Measurements from ENCODE around the gene TBX4. TPM values are rescaled to one million over a fixed set of nuclear protein-coding genes. Genes with fewer than 3 reads are reported as not detected.

The TBX4 gene
- total and polyA plus RNA-seq, 9 of the 15 experiments (the other 6 are each of a cell fraction or from before 2014, with no cell fraction given) = not detected

DNA sequence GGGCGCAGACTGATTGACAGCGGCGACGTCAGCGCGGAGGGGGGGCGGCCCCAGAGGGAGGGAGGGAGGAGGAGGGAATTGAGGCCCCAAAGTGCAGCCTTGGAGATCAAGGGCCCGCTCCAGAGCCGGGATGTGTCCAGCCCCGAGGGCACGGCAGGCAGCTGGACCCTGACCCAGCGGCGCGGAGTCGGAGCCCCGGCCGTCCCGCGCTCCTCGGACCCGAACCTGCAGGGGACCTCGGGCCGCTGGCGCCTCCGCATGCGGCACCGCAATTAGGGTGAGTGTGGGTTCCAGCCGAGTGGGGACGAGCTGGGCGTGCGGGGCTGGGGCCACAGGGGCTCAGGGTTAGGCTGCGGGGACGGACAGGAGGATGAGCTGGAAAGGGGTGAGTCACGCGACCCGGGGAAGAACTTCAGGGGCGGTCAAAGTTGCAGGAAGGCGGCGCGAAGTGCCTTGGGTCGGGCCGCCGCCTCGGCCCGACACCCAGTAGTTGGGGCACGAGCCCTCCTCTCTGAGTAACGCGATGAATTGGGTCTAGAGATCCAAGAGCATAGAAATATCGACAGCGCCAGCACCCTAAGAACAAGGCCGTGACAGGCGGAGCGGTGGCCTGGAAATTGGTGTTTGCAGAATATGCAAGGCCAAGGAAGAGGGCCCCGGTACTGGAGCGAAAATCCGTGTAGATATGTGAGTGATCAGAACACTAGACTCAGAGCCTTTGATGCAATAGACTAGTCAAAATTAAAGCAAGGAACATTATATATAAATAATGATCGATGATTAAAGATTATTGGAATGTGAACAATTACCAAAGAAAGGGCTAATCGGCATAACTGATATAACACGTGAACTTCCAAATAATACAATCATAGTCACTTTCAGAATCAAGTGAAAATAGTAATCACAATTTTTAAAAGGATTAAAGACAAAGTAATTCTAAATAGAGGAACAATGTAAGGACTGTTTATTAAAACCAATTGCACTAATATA, at the start of gene TBX4 (continued):
- TF ChIP-seq, protein P1, sequence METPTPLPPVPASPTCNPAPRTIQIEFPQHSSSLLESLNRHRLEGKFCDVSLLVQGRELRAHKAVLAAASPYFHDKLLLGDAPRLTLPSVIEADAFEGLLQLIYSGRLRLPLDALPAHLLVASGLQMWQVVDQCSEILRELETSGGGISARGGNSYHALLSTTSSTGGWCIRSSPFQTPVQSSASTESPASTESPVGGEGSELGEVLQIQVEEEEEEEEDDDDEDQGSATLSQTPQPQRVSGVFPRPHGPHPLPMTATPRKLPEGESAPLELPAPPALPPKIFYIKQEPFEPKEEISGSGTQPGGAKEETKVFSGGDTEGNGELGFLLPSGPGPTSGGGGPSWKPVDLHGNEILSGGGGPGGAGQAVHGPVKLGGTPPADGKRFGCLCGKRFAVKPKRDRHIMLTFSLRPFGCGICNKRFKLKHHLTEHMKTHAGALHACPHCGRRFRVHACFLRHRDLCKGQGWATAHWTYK (CRISPR knock-in tag; IDR thresholded peaks at IDR 0.05) = no peak
- TF ChIP-seq, protein P2, sequence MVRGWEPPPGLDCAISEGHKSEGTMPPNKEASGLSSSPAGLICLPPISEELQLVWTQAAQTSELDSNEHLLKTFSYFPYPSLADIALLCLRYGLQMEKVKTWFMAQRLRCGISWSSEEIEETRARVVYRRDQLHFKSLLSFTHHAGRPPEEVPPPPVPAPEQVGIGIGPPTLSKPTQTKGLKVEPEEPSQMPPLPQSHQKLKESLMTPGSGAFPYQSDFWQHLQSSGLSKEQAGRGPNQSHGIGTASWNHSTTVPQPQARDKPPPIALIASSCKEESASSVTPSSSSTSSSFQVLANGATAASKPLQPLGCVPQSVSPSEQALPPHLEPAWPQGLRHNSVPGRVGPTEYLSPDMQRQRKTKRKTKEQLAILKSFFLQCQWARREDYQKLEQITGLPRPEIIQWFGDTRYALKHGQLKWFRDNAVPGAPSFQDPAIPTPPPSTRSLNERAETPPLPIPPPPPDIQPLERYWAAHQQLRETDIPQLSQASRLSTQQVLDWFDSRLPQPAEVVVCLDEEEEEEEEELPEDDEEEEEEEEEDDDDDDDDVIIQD (CRISPR knock-in tag; IDR thresholded peaks at IDR 0.05) = no peak

DNA sequence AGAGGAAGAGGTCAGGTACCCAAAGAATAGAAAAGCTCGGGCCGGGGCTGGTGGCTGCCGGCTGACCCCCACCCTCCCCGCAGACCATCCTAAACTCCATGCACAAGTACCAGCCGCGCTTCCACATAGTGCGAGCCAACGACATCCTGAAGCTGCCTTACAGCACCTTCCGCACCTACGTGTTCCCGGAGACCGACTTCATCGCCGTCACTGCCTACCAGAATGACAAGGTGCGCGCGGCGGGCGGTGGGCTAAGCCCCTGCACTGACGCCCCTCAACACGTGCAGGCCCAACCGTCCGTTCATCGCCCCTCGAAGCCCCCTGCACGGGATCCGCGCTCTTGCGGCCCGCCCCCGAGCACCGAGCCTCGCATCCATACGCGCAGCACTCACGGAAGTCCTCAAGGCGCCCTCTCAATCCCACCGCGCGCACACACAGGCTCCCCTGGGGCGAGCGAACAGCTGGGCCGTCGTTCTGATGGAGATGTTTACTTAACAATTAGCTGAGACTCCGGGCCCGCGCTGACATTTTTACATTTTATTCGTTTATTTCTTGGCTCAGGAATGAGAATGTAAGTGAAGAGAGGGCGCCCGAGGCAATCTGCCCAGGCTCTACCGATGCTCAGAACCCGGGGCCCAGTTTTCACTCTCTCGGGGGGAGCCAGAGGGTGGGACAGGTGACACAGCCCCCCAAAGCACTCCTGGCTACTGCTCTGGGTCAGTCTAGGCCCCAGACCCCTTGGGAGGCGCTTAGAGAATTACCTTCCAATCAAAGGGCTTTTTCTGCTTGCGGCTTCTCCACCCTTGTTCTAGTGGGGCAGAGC, 49.0 kb upstream of the TBX4 start:
- no peaks in the 10 kb centered on the region for H3K36me3 ChIP-seq (ENCODE audit: control insufficient read depth, insufficient read depth, low read length)
- no peak overlapping the region for H2AFZ ChIP-seq (ENCODE audit: low read depth, low read length)
- H4K20me1 ChIP-seq (replicated peaks; ENCODE audit: control insufficient read depth, insufficient read depth, low read length) = no peaks in the 10 kb centered on the region
- 27% methylated on average over 44 of the region's 55 CpGs for WGBS (ENCODE audit: insufficient coverage, low coverage, missing lambda C conversion rate)
- intact Hi-C loops (cut with micrococcal nuclease) (no loop called here), in situ Hi-C loops (cut with MboI) (no loop called here)
- no peaks in the 10 kb centered on the region for H3K9me1 ChIP-seq (ENCODE audit: control insufficient read depth, insufficient read depth, low read length)
- H3K9me3 ChIP-seq (replicated peaks; ENCODE audit: control insufficient read depth, insufficient read depth, low read depth, low read length) = no peaks in the 10 kb centered on the region
- H3K9ac ChIP-seq (ENCODE audit: insufficient read depth in 1 of 2, low read depth in 2 of 2, low read length in 2 of 2) = no peak overlapping the region
- ATAC-seq (no peak), DNase-seq (ENCODE audit: extremely low read depth in 1 of 4, low spot score in 3 of 4) (no peak), FAIRE-seq (no peak)
- H3K4me3 ChIP-seq = no peak overlapping the region
- H3K4me2 ChIP-seq (ENCODE audit: insufficient read depth, low read length) = no peak overlapping the region
- BruUV-seq (replicated peaks) = no TSS peak
- CTCF ChIA-PET (ENCODE audit: low intra/inter-chr PET ratio) = no interaction called here
- POLR2A ChIA-PET = no interaction called here
- peaks cover 0 to 10% of the 10 kb centered on the region in 2 experiments; a peak in 2 of 5 replicates for H3K4me1 ChIP-seq (replicated peaks in 1 of 2; ENCODE audit: control insufficient read depth in 2 of 2, insufficient read depth in 2 of 2, low read length in 2 of 2)
- TF ChIP-seq ZFX (CRISPR knock-in tag; IDR thresholded peaks at IDR 0.05) = no peak
- TF ChIP-seq, protein P3, sequence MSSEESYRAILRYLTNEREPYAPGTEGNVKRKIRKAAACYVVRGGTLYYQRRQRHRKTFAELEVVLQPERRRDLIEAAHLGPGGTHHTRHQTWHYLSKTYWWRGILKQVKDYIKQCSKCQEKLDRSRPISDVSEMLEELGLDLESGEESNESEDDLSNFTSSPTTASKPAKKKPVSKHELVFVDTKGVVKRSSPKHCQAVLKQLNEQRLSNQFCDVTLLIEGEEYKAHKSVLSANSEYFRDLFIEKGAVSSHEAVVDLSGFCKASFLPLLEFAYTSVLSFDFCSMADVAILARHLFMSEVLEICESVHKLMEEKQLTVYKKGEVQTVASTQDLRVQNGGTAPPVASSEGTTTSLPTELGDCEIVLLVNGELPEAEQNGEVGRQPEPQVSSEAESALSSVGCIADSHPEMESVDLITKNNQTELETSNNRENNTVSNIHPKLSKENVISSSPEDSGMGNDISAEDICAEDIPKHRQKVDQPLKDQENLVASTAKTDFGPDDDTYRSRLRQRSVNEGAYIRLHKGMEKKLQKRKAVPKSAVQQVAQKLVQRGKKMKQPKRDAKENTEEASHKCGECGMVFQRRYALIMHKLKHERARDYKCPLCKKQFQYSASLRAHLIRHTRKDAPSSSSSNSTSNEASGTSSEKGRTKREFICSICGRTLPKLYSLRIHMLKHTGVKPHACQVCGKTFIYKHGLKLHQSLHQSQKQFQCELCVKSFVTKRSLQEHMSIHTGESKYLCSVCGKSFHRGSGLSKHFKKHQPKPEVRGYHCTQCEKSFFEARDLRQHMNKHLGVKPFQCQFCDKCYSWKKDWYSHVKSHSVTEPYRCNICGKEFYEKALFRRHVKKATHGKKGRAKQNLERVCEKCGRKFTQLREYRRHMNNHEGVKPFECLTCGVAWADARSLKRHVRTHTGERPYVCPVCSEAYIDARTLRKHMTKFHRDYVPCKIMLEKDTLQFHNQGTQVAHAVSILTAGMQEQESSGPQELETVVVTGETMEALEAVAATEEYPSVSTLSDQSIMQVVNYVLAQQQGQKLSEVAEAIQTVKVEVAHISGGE (CRISPR knock-in tag; IDR thresholded peaks at IDR 0.05) = peak in 1 of 3 experiments; percentile 95; a peak in 2 of 6 replicates
- no peak for TF ChIP-seq ZNF644 (tag; IDR thresholded peaks at IDR 0.05; ENCODE audit: low read depth)
- no peak for TF ChIP-seq HMGN3 (IDR thresholded peaks at IDR 0.05; ENCODE audit: borderline replicate concordance, extremely low read depth, insufficient read length, low read depth, low read length)
- TF ChIP-seq ZNF561 (CRISPR knock-in tag; conservative IDR thresholded peaks at IDR 0.05) = no peak
- TF ChIP-seq ZKSCAN1 (IDR thresholded peaks at IDR 0.05; ENCODE audit: low read depth, low read length) = no peak
- TF ChIP-seq ZNF780A (CRISPR knock-in tag; IDR thresholded peaks at IDR 0.05) = no peak
- no peak for TF ChIP-seq SMARCB1 (IDR thresholded peaks at IDR 0.05; ENCODE audit: insufficient read length, low read depth)
- peaks cover 14 to 62% of the 10 kb centered on the region in 2 experiments; a peak in 3 of 5 replicates for H3K27me3 ChIP-seq (ENCODE audit: control insufficient read depth in 2 of 2, insufficient read depth in 2 of 2, low read length in 2 of 2)
- no peak overlapping the region for H3K27ac ChIP-seq (ENCODE audit: extremely low read depth, low read depth, low read length)
- no peaks in the 10 kb centered on the region for H3K79me2 ChIP-seq (ENCODE audit: control insufficient read depth, insufficient read depth, low read length)

Data from K562 (cell line).